ENCODE data around the gene ADGRA3.

The ADGRA3 gene

GRCh38 chr4:22345055-22345454 is 170.8 kb downstream of the ADGRA3 start:
- TF ChIP-seq CTCF (IDR thresholded peaks at IDR 0.05; ENCODE audit: low read depth, low read length), result no peak
- DNase-seq (ENCODE audit: extremely low read depth, low read depth), result no peak

GRCh38 chr4:22343606-22344005 is 172.3 kb downstream of the ADGRA3 start:
- TF ChIP-seq CTCF (IDR thresholded peaks at IDR 0.05; ENCODE audit: low read depth, low read length), result no peak
- DNase-seq (ENCODE audit: extremely low read depth, low read depth), result no peak

- no peak for DNase-seq (ENCODE audit: extremely low read depth, low read depth)
- no peak for TF ChIP-seq CTCF (IDR thresholded peaks at IDR 0.05; ENCODE audit: low read depth, low read length)
Measured at GRCh38 chr4:22339491-22339890, 176.4 kb downstream of the ADGRA3 start.

GRCh38 chr4:22338796-22339195 is 177.1 kb downstream of the ADGRA3 start:
- TF ChIP-seq CTCF (IDR thresholded peaks at IDR 0.05; ENCODE audit: low read depth, low read length), result no peak
- DNase-seq (ENCODE audit: extremely low read depth, low read depth), result no peak
